Thyroid gland (tissue), 4 donors: ENCODE measurements around the gene HIVEP3.

ENCODE experiments used
- CTCF ChIP-seq, 6 experiments: fragments of 200-600 bp in 3 of 6; fragments of 450-650 bp in 3 of 6; sonication (generic) in 3 of 6; IDR thresholded peaks; one replicate each; pipeline ENCODE4 v1.5.1; 2016 to 2019; ENCODE audit warnings: antibody characterized with exemption in 6 of 6, mild to moderate bottlenecking in 2 of 6, inconsistent platforms in 1 of 6, moderate library complexity in 1 of 6
- POLR2A ChIP-seq, 2 donors: fragments of 450-650 bp; IDR thresholded peaks; one replicate each; pipeline ENCODE4 v1.6.1; 2017; ENCODE audit warnings: antibody characterized with exemption in 2 of 2, mild to moderate bottlenecking in 2 of 2, moderate library complexity in 1 of 2

DNA sequence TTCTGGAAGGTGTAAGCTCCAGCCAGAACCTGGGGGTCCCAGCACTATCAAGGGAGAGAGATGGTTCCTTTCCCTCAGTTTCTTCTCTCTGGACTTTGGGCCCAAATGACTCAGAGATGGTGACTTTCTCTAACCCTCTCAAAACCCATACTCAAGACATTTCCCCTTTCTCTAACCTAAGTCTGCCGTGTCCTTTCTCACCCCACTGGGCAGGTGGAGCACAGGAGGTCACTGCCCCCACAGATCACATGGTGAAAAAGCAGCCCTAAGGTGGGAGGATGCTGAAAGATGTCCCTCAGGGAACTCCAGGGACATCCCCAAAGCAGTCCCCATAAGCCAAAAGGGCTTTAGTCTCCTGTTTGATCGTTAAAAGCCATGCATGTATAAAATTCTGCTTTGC lies 173.7 kb downstream of the HIVEP3 start:
- no peak for TF ChIP-seq CTCF (IDR thresholded peaks at IDR 0.05)
- no peak for TF ChIP-seq POLR2A (IDR thresholded peaks at IDR 0.05)
